Measurements from ENCODE around the gene ANKRD17. TPM values are rescaled to one million over a fixed set of nuclear protein-coding genes. Genes with fewer than 3 reads are reported as not detected.
"Not testable (repeated sequence)": the region's sequence is repeated elsewhere in the genome, so short reads cannot be mapped to it uniquely, and the experiment has no call there.

ANKRD17 gene
- polyA plus RNA-seq, 2 donors: 9.6 to 14.8 TPM

DNA sequence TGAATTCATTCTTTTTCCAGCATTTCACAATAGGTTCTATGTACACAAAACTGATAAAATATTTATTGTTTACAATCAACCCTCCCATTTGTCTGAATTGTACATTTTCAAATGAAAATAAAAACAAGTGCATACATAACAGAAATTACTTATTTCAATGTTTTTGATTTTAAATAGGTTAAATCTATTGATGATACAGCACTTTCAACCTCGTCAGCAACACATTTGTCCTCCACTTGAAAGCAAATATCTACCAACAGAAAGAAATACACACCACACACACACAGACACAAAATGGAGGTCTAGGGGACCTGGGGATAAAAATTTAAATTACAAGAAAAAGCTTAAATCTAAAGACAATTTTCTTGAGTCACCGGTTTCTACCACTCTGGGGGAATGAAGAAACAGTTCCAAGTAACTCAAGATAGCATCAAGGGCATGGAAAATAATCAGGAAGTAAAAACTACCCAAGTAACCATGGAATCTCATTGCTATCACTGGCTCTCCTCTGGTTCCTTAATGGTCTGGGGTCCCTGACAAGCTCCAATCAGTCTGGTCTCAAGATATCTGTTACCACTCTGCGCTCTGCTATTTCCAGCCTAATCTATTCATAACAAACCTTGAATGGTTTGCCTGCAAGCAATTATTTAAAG is 27.6 kb downstream of the ANKRD17 start:
- 92 to 94% methylated on average over 3 of the region's 3 CpGs for WGBS, 2 donors
- Histone ChIP-seq H3K27me3 (ENCODE audit: control insufficient read depth in 1 of 2, insufficient read depth in 2 of 2, low read length in 2 of 2) (no peaks in the 10 kb centered on the region), H3K36me3 (ENCODE audit: control insufficient read depth in 2 of 2, insufficient read depth in 2 of 2, low read length in 1 of 2) (no peaks in the 10 kb centered on the region), H3K4me1 (ENCODE audit: control insufficient read depth in 2 of 2, insufficient read depth in 2 of 2, low read length in 1 of 2) (no peaks in the 10 kb centered on the region), H3K4me3 (ENCODE audit: low read depth in 1 of 2, low read length in 2 of 2) (no peak overlapping the region), H3K27ac (ENCODE audit: low read depth in 2 of 2, low read length in 1 of 2) (no peak overlapping the region), H3K9me3 (ENCODE audit: control insufficient read depth in 2 of 2, insufficient read depth in 1 of 2, low read depth in 1 of 2, low read length in 1 of 2) (no peaks in the 10 kb centered on the region)

DNA sequence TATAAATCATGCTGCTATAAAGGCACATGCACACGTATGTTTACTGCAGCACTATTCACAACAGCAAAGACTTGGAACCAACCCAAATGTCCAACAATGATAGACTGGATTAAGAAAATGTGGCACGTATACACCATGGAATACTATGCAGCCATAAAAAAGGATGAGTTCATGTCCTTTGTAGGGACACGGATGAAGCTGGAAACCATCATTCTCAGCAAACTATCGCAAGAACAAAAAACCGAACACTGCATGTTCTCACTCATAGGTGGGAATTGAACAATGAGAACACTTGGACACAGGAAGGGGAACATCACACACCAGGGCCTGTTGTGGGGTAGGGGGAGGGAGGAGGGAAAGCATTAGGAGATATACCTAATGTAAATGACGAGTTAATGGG is 29.8 kb downstream of the ANKRD17 start:
- not testable (repeated sequence) for H3K27ac ChIP-seq (ENCODE audit: low read depth in 2 of 2, low read length in 1 of 2); H3K4me1 ChIP-seq (ENCODE audit: control insufficient read depth in 2 of 2, insufficient read depth in 2 of 2, low read length in 1 of 2); H3K9me3 ChIP-seq (ENCODE audit: control insufficient read depth in 2 of 2, insufficient read depth in 1 of 2, low read depth in 1 of 2, low read length in 1 of 2); H3K4me3 ChIP-seq (ENCODE audit: low read depth in 1 of 2, low read length in 2 of 2); H3K27me3 ChIP-seq (ENCODE audit: control insufficient read depth in 1 of 2, insufficient read depth in 2 of 2, low read length in 2 of 2); H3K36me3 ChIP-seq (ENCODE audit: control insufficient read depth in 2 of 2, insufficient read depth in 2 of 2, low read length in 1 of 2)
- 81 to 92% methylated on average over 4 to 5 of the region's 6 CpGs for WGBS, 2 donors

- H3K27ac ChIP-seq (ENCODE audit: low read depth in 2 of 2, low read length in 1 of 2): no peak overlapping the region
- H3K36me3 ChIP-seq (ENCODE audit: control insufficient read depth in 2 of 2, insufficient read depth in 2 of 2, low read length in 1 of 2): no peaks in the 10 kb centered on the region
- H3K4me3 ChIP-seq (ENCODE audit: low read depth in 1 of 2, low read length in 2 of 2): no peak overlapping the region
- 86 to 92% methylated on average over 3 of the region's 3 CpGs for WGBS, 2 donors
- H3K27me3 ChIP-seq (ENCODE audit: control insufficient read depth in 1 of 2, insufficient read depth in 2 of 2, low read length in 2 of 2): no peaks in the 10 kb centered on the region
- no peaks in the 10 kb centered on the region for H3K4me1 ChIP-seq (ENCODE audit: control insufficient read depth in 2 of 2, insufficient read depth in 2 of 2, low read length in 1 of 2)
- no peaks in the 10 kb centered on the region for H3K9me3 ChIP-seq (ENCODE audit: control insufficient read depth in 2 of 2, insufficient read depth in 1 of 2, low read depth in 1 of 2, low read length in 1 of 2)
Observed at GRCh38 chr4:73224886-73225285, 33.7 kb downstream of the ANKRD17 start.

DNA sequence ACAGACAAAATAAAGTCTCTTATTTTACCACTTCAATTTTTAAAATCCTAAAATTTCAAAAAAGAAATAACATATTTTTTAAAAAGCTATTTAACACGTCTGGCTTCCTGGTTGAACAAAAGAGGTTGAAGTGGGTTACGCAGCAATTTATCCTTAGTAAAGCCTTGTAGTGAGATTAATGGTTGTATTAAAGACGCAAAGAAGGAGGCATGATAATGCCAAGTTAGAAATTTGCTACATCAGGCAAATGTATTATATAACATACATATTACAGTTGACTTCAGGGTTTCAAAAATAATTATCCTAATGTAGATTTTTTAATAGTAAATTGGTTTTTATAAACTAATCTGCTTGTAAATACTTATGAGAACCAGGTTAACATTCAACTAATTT is 35.3 kb downstream of the ANKRD17 start:
- Histone ChIP-seq H3K27me3 (ENCODE audit: control insufficient read depth in 1 of 2, insufficient read depth in 2 of 2, low read length in 2 of 2) (no peaks in the 10 kb centered on the region), H3K4me3 (ENCODE audit: low read depth in 1 of 2, low read length in 2 of 2) (peak overlapping the region in 1 of 2 donors; percentile 73), H3K4me1 (ENCODE audit: control insufficient read depth in 2 of 2, insufficient read depth in 2 of 2, low read length in 1 of 2) (no peaks in the 10 kb centered on the region), H3K27ac (ENCODE audit: low read depth in 2 of 2, low read length in 1 of 2) (no peak overlapping the region), H3K36me3 (ENCODE audit: control insufficient read depth in 2 of 2, insufficient read depth in 2 of 2, low read length in 1 of 2) (no peaks in the 10 kb centered on the region), H3K9me3 (ENCODE audit: control insufficient read depth in 2 of 2, insufficient read depth in 1 of 2, low read depth in 1 of 2, low read length in 1 of 2) (no peaks in the 10 kb centered on the region)
- WGBS, 2 donors: 13 to 15% methylated on average over 3 of the region's 3 CpGs

DNA sequence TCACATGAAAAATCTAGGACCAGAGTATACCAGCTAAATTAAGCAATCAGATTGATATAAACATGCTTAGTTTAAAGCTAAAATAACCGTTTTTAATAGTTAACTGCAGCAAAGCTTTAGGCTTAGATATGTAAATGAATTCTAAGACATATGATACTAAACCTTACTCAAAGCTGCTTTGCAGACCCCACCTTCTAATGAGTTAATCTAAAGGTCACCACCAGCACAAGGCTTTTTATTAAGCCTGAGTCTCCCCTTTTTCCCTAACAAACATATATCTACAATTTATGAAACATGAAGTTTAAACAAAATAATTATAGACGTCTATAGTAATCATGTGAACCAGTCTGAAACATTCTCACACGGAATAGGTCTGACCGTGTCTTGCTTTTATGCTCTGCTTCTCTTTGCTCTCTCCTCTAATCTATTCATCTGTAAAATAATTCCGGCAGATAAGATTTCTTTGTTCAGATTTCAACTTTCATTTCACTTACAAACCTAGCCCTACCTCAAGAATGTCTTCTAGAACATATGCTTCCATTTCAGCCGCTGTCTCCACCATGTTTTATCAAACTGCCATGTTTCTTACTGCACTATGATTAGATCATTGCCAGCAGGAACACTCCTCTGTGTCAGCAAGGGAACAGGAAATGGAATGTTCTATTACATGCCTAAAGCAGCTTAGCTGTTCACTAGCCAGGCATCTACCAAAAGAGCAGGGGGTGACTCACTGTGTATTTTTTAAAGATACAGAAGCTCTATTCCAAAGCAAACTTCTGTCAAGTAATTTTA is 35.9 kb downstream of the ANKRD17 start:
- no peaks in the 10 kb centered on the region for H3K36me3 ChIP-seq (ENCODE audit: control insufficient read depth in 2 of 2, insufficient read depth in 2 of 2, low read length in 1 of 2)
- peak overlapping the region; percentile 4 to 73 for H3K4me3 ChIP-seq (ENCODE audit: low read depth in 1 of 2, low read length in 2 of 2)
- H3K4me1 ChIP-seq (ENCODE audit: control insufficient read depth in 2 of 2, insufficient read depth in 2 of 2, low read length in 1 of 2): no peaks in the 10 kb centered on the region
- no peaks in the 10 kb centered on the region for H3K27me3 ChIP-seq (ENCODE audit: control insufficient read depth in 1 of 2, insufficient read depth in 2 of 2, low read length in 2 of 2)
- no peaks in the 10 kb centered on the region for H3K9me3 ChIP-seq (ENCODE audit: control insufficient read depth in 2 of 2, insufficient read depth in 1 of 2, low read depth in 1 of 2, low read length in 1 of 2)
- 2 to 3% methylated on average over 6 of the region's 6 CpGs for WGBS, 2 donors
- H3K27ac ChIP-seq (ENCODE audit: low read depth in 2 of 2, low read length in 1 of 2): peak overlapping the region in 1 of 2 donors; percentile 87

- Histone ChIP-seq H3K36me3 (ENCODE audit: control insufficient read depth in 2 of 2, insufficient read depth in 2 of 2, low read length in 1 of 2) (no peaks in the 10 kb centered on the region), H3K4me1 (ENCODE audit: control insufficient read depth in 2 of 2, insufficient read depth in 2 of 2, low read length in 1 of 2) (no peaks in the 10 kb centered on the region), H3K4me3 (ENCODE audit: low read depth in 1 of 2, low read length in 2 of 2) (peak overlapping the region in 1 of 2 donors; percentile 26), H3K9me3 (ENCODE audit: control insufficient read depth in 2 of 2, insufficient read depth in 1 of 2, low read depth in 1 of 2, low read length in 1 of 2) (no peaks in the 10 kb centered on the region), H3K27me3 (ENCODE audit: control insufficient read depth in 1 of 2, insufficient read depth in 2 of 2, low read length in 2 of 2) (no peaks in the 10 kb centered on the region), H3K27ac (ENCODE audit: low read depth in 2 of 2, low read length in 1 of 2) (peak overlapping the region in 1 of 2 donors; percentile 4)
- 67 to 89% methylated on average over 2 of the region's 2 CpGs for WGBS, 2 donors
Observed at GRCh38 chr4:73221734-73222133, 36.9 kb downstream of the ANKRD17 start.

DNA sequence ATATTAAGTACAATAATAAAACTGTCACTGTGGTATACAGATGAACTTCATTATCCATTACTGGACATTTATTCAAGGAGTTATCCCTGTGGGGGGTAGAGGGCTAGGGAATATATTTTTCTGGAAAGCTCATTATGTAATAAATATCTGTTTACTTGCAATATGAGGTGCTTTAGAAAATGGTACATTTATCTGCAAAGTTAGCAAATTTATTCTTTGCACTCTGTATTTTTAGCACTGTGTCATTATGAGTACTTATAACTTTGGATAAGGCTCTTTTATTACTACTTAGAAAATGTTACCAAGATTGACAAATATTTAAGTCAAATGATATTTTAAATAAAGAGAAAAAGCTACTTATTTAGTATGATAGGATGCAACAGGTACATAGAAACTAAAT is 37.8 kb downstream of the ANKRD17 start:
- Histone ChIP-seq H3K4me3 (ENCODE audit: low read depth in 1 of 2, low read length in 2 of 2) (no peak overlapping the region), H3K36me3 (ENCODE audit: control insufficient read depth in 2 of 2, insufficient read depth in 2 of 2, low read length in 1 of 2) (no peaks in the 10 kb centered on the region), H3K4me1 (ENCODE audit: control insufficient read depth in 2 of 2, insufficient read depth in 2 of 2, low read length in 1 of 2) (no peaks in the 10 kb centered on the region), H3K27me3 (ENCODE audit: control insufficient read depth in 1 of 2, insufficient read depth in 2 of 2, low read length in 2 of 2) (no peaks in the 10 kb centered on the region), H3K27ac (ENCODE audit: low read depth in 2 of 2, low read length in 1 of 2) (no peak overlapping the region), H3K9me3 (ENCODE audit: control insufficient read depth in 2 of 2, insufficient read depth in 1 of 2, low read depth in 1 of 2, low read length in 1 of 2) (no peaks in the 10 kb centered on the region)

DNA sequence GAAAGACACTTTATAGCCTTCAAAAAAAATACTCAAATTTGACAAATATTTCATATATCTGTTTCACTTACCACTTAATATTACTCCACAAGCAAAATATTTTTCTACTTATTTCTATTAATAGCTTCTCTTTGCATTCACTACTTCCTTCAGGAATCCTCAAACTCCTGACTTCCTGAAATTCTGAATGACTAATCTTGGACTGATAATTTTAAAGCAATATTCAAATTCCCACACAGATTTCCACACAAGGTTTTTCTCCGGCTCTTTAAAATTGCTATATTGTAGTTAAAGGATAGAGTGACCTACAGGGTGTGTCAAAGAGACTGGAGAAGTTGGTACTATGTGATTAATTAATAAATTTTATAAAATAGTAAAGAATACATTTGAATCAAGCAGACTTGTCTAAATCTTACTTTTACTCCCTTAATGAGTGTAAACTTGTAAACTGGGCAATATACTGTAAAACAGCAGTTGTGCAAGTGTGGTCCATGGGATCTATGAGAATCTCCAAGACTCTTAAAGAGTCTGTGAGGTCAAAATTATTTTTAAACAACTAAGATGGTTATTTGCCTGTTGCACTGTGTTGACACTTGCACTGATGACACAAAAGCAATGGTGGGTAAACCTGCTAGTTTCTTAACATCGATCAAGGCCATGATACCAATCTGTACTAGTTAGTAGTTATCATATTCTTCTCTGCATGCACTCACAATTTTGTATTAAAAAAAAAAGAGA is 44.5 kb downstream of the ANKRD17 start:
- WGBS, 2 donors: 88 to 92% methylated on average over 2 of the region's 2 CpGs
- no peaks in the 10 kb centered on the region for H3K27me3 ChIP-seq (ENCODE audit: control insufficient read depth in 1 of 2, insufficient read depth in 2 of 2, low read length in 2 of 2)
- H3K9me3 ChIP-seq (ENCODE audit: control insufficient read depth in 2 of 2, insufficient read depth in 1 of 2, low read depth in 1 of 2, low read length in 1 of 2): no peaks in the 10 kb centered on the region
- no peak overlapping the region for H3K4me3 ChIP-seq (ENCODE audit: low read depth in 1 of 2, low read length in 2 of 2)
- no peak overlapping the region for H3K27ac ChIP-seq (ENCODE audit: low read depth in 2 of 2, low read length in 1 of 2)
- H3K4me1 ChIP-seq (ENCODE audit: control insufficient read depth in 2 of 2, insufficient read depth in 2 of 2, low read length in 1 of 2): no peaks in the 10 kb centered on the region
- H3K36me3 ChIP-seq (ENCODE audit: control insufficient read depth in 2 of 2, insufficient read depth in 2 of 2, low read length in 1 of 2): no peaks in the 10 kb centered on the region

- Histone ChIP-seq H3K4me3 (ENCODE audit: low read depth in 1 of 2, low read length in 2 of 2) (no peak overlapping the region), H3K27ac (ENCODE audit: low read depth in 2 of 2, low read length in 1 of 2) (no peak overlapping the region), H3K36me3 (ENCODE audit: control insufficient read depth in 2 of 2, insufficient read depth in 2 of 2, low read length in 1 of 2) (no peaks in the 10 kb centered on the region), H3K27me3 (ENCODE audit: control insufficient read depth in 1 of 2, insufficient read depth in 2 of 2, low read length in 2 of 2) (no peaks in the 10 kb centered on the region), H3K4me1 (ENCODE audit: control insufficient read depth in 2 of 2, insufficient read depth in 2 of 2, low read length in 1 of 2) (no peaks in the 10 kb centered on the region), H3K9me3 (ENCODE audit: control insufficient read depth in 2 of 2, insufficient read depth in 1 of 2, low read depth in 1 of 2, low read length in 1 of 2) (no peaks in the 10 kb centered on the region)
- WGBS, 2 donors: 96 to 100% methylated on average over 1 of the region's 1 CpG
Observed at GRCh38 chr4:73212982-73213730, 45.4 kb downstream of the ANKRD17 start.

Measured in esophagus (tissue), 2 donors.